ENCODE results near the gene LIN54.
"Not testable (repeated sequence)": the region's sequence is repeated elsewhere in the genome, so short reads cannot be mapped to it uniquely, and the experiment has no call there.

Gene LIN54

GRCh38 chr4:83010522-83011318 lies at the start of gene LIN54:
Gene LIN54 (minus strand): TSS chr4:83010823. CDS start chr4:82984844, 25,979 bp downstream.
- peak within 1 kb of the TSS; percentile 75 for H3K4me3 ChIP-seq (ENCODE audit: low read depth, low read length)
- CTCF ChIA-PET: interaction anchor here (0.9 to 3.4 kb wide), 7 partner anchors 24 to 582 kb away, joined by 3 to 10 read pairs (median 6); partner anchors contain the start of gene COPS4
- no peak for TF ChIP-seq CTCF (IDR thresholded peaks at IDR 0.05; ENCODE audit: insufficient read depth, low read length, missing control alignments)
- no peak for DNase-seq (ENCODE audit: low read depth, low spot score)
- POLR2A ChIA-PET: interaction anchor here (0.6 to 2.3 kb wide), 4 partner anchors 24 to 111 kb away, joined by 3 to 13 read pairs (median 6); partner anchors contain the start of genes COPS4 and THAP9

GRCh38 chr4:83054928-83055327 lies 44.3 kb upstream of the LIN54 start:
- TF ChIP-seq CTCF (IDR thresholded peaks at IDR 0.05; ENCODE audit: insufficient read depth, low read length, missing control alignments): no peak
- CTCF ChIA-PET: interaction anchor here (1.0 to 8.4 kb wide), 11 partner anchors 10 to 247 kb away, joined by 3 to 104 read pairs (median 3); partner anchors contain the start of gene COQ2
- DNase-seq (ENCODE audit: low read depth, low spot score): no peak
- no peak overlapping the region for H3K4me3 ChIP-seq (ENCODE audit: low read depth, low read length)
- POLR2A ChIA-PET: no interaction called here

GRCh38 chr4:83048781-83049180 lies 38.2 kb upstream of the LIN54 start:
- CTCF ChIA-PET: interaction anchor here (0.8 to 1.9 kb wide), 6 partner anchors 10 to 235 kb away, joined by 3 to 4 read pairs (median 3); partner anchors contain the start of gene COQ2
- POLR2A ChIA-PET; DNase-seq (ENCODE audit: low read depth, low spot score); H3K4me3 ChIP-seq (ENCODE audit: low read depth, low read length): not testable (repeated sequence)

- no peak for DNase-seq (ENCODE audit: low read depth, low spot score)
- H3K4me3 ChIP-seq (ENCODE audit: low read depth, low read length): no peak overlapping the region
- CTCF ChIA-PET: interaction anchor here (0.8 to 1.5 kb wide), 5 partner anchors 9 to 235 kb away, joined by 3 to 5 read pairs (median 3); no protein-coding TSS in a partner anchor
- POLR2A ChIA-PET: interaction anchor here (1.2 kb wide), 1 partner anchor 12 kb away, joined by 3 read pairs; the partner anchor contains the start of gene COPS4
- TF ChIP-seq CTCF (IDR thresholded peaks at IDR 0.05; ENCODE audit: insufficient read depth, low read length, missing control alignments): no peak
These were observed 36.3 kb upstream of the LIN54 start for GRCh38 chr4:83046693-83047473.

- POLR2A ChIA-PET: interaction anchor here (2.0 kb wide), 1 partner anchor 9 kb away, joined by 5 read pairs; the partner anchor contains the start of gene COPS4
- TF ChIP-seq CTCF (IDR thresholded peaks at IDR 0.05; ENCODE audit: insufficient read depth, low read length, missing control alignments): no peak
- CTCF ChIA-PET: no interaction called here
- DNase-seq (ENCODE audit: low read depth, low spot score): peak; percentile 28
- H3K4me3 ChIP-seq (ENCODE audit: low read depth, low read length): no peak overlapping the region
These were observed 33.3 kb upstream of the LIN54 start for GRCh38 chr4:83043801-83044407.

GRCh38 chr4:83043157-83043556 lies 32.5 kb upstream of the LIN54 start:
- CTCF ChIA-PET; H3K4me3 ChIP-seq (ENCODE audit: low read depth, low read length); DNase-seq (ENCODE audit: low read depth, low spot score): not testable (repeated sequence)
- POLR2A ChIA-PET: interaction anchor here (2.0 kb wide), 1 partner anchor 8 kb away, joined by 5 read pairs; the partner anchor contains the start of gene COPS4
